ENCODE measurements around the gene EVA1B. TPM values are rescaled to one million over a fixed set of nuclear protein-coding genes. Genes with fewer than 3 reads are reported as not detected.

The EVA1B gene
- total and polyA plus RNA-seq, 10 of the 15 experiments (the other 5 are each of a cell fraction or from before 2014, with no cell fraction given) = 0.15 to 6.4 (median 3.0) TPM; not detected in 2

GRCh38 chr1:36328713-36329112 is 5.3 kb upstream of the EVA1B start (continued):
- no peak for TF ChIP-seq GATAD2B (conservative IDR thresholded peaks at IDR 0.05; ENCODE audit: low read depth)
- TF ChIP-seq SMC3 (IDR thresholded peaks at IDR 0.05; ENCODE audit: borderline replicate concordance, low read length) = no peak
- no peak for TF ChIP-seq ZNF622 (IDR thresholded peaks at IDR 0.05)
- no peak for TF ChIP-seq ZBED1 (IDR thresholded peaks at IDR 0.05; ENCODE audit: borderline replicate concordance)
- no peak for TF ChIP-seq USF2 (IDR thresholded peaks at IDR 0.05; ENCODE audit: borderline replicate concordance, low read depth, low read length)
- TF ChIP-seq SREBF1 (IDR thresholded peaks at IDR 0.05; ENCODE audit: low read length) = no peak

GRCh38 chr1:36328088-36328480 is 4.6 kb upstream of the EVA1B start:
- Histone ChIP-seq H3K9ac (ENCODE audit: control insufficient read depth, insufficient read depth, low read length) (no peak overlapping the region), H4K20me1 (ENCODE audit: control insufficient read depth, insufficient read depth) (no peaks in the 10 kb centered on the region), H3K4me3 (no peak overlapping the region), H3K9me3 (replicated peaks; ENCODE audit: control insufficient read depth, insufficient read depth, low read length) (no peaks in the 10 kb centered on the region), H3K79me2 (ENCODE audit: control insufficient read depth, insufficient read depth, low read length) (no peaks in the 10 kb centered on the region), H3K27me3 (replicated peaks in 1 of 2; ENCODE audit: control insufficient read depth in 2 of 2, insufficient read depth in 2 of 2, low read length in 1 of 2) (no peaks in the 10 kb centered on the region), H3K36me3 (ENCODE audit: control insufficient read depth in 2 of 2, insufficient read depth in 2 of 2, low read length in 1 of 2) (no peaks in the 10 kb centered on the region), H3K4me2 (ENCODE audit: control insufficient read depth, insufficient read depth) (no peak overlapping the region), H2AFZ (ENCODE audit: control insufficient read depth, low read depth, low read length) (no peak overlapping the region), H3K27ac (ENCODE audit: control insufficient read depth, insufficient read depth) (no peak overlapping the region), H3K4me1 (ENCODE audit: control insufficient read depth, insufficient read depth, low read length) (peaks cover 9% of the 10 kb centered on the region)
- DNase-seq (ENCODE audit: low read depth, low spot score) = no peak
- no peak for TF ChIP-seq EP300 (IDR thresholded peaks at IDR 0.05; ENCODE audit: borderline replicate concordance in 1 of 2, control insufficient read depth in 1 of 2, low read depth in 2 of 2, low read length in 2 of 2)
- TF ChIP-seq FOS (IDR thresholded peaks at IDR 0.05; ENCODE audit: borderline replicate concordance, extremely low read depth, insufficient read length) = no peak
- TF ChIP-seq MYC (IDR thresholded peaks at IDR 0.05; ENCODE audit: insufficient read depth, insufficient read length, insufficient replicate concordance, low read length, severe bottlenecking) = no peak
- TF ChIP-seq ZNF274 (IDR thresholded peaks at IDR 0.05; ENCODE audit: insufficient read depth, insufficient read length) = no peak
- TF ChIP-seq SPI1 (IDR thresholded peaks at IDR 0.05; ENCODE audit: borderline replicate concordance, insufficient read depth, low read depth, low read length) = no peak
- TF ChIP-seq E4F1 (IDR thresholded peaks at IDR 0.05; ENCODE audit: borderline replicate concordance, partially characterized antibody) = no peak
- WGBS (ENCODE audit: insufficient coverage, insufficient replicate concordance, low lambda C conversion rate, missing lambda C conversion rate) = 22% methylated on average over 6 of the region's 6 CpGs
- in situ Hi-C loops (cut with MboI) (no loop called here), intact Hi-C loops (cut with micrococcal nuclease; ENCODE audit: unreplicated experiment) (no loop called here)
- ATAC-seq = no peak
- no TSS peak for BruUV-seq (replicated peaks)
- ChIA-PET CTCF (no interaction called here), POLR2A (no interaction called here), RAD21 (ENCODE audit: unreplicated experiment) (no interaction called here), SMC1A (ENCODE audit: uncharacterized antibody, unreplicated experiment) (no interaction called here)
- FAIRE-seq = no peak

All from GM12878 (cell line).